ENCODE measurements around the gene HUNK. TPM values are rescaled to one million over a fixed set of nuclear protein-coding genes. Genes with fewer than 3 reads are reported as not detected.

The HUNK gene
- total RNA-seq, 4 donors from 2014 or later: 0.42 to 3.2 (median 1.0) TPM

DNA sequence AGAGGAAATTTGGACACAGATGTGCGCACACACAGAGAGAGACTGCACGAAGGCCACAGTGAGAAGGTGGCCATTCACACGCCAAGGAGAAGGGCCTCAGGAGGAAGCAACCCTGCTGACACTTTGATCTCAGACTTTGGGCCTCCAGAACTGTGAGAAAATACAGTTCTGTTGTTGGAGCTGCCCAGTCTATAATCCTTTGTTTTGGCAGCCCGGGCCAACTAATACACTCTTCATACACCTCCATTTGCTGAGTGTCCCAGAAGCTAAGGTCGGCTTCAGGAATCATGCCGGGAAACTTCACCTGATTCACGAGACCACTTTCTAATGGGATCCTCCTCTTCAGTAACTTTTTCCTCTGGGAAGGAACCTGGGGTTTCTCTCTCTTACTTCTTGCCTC, 23.2 kb downstream of the HUNK start:
- intact Hi-C loops (cut with DNase I): no loop called here
- Histone ChIP-seq H3K27ac (replicated peaks in 1 of 4) (no peak overlapping the region), H3K4me1 (no peaks in the 10 kb centered on the region), H3K27me3 (peaks cover 0 to 3% (median 0%) of the 10 kb centered on the region in 4 donors), H3K4me3 (no peak overlapping the region), H3K9me3 (no peaks in the 10 kb centered on the region), H3K36me3 (no peaks in the 10 kb centered on the region)
- no peak for DNase-seq (ENCODE audit: extremely low spot score)
- 94% methylated on average over 7 of the region's 7 CpGs for WGBS
- no peak for TF ChIP-seq EP300 (IDR thresholded peaks at IDR 0.05)
- TF ChIP-seq, protein P1, sequence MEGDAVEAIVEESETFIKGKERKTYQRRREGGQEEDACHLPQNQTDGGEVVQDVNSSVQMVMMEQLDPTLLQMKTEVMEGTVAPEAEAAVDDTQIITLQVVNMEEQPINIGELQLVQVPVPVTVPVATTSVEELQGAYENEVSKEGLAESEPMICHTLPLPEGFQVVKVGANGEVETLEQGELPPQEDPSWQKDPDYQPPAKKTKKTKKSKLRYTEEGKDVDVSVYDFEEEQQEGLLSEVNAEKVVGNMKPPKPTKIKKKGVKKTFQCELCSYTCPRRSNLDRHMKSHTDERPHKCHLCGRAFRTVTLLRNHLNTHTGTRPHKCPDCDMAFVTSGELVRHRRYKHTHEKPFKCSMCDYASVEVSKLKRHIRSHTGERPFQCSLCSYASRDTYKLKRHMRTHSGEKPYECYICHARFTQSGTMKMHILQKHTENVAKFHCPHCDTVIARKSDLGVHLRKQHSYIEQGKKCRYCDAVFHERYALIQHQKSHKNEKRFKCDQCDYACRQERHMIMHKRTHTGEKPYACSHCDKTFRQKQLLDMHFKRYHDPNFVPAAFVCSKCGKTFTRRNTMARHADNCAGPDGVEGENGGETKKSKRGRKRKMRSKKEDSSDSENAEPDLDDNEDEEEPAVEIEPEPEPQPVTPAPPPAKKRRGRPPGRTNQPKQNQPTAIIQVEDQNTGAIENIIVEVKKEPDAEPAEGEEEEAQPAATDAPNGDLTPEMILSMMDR (IDR thresholded peaks at IDR 0.05): no peak
- TF ChIP-seq POLR2A (IDR thresholded peaks at IDR 0.05; ENCODE audit: low read depth): no peak
- TF ChIP-seq POLR2AphosphoS5 (IDR thresholded peaks at IDR 0.05): no peak

DNA sequence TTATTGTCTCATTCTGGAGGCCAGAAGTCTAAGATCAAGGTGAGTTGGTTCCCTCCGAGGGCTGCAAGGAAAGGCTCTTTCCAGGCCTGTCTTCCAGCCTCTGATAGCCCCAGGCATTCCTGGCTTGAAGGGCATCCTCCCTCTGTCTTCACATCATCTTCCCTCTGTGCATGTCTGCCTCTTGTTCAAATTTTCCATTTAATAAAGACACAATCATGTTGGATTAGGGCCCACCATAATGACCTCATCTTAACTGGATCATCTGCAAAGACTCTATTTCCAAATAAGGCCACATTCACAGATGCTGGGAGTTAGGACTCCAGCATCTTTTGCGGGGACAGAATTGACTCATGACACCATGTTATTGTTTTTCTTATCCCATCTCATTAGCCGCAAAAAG, 24.5 kb downstream of the HUNK start:
- Histone ChIP-seq H3K4me1 (no peaks in the 10 kb centered on the region), H3K4me3 (no peak overlapping the region), H3K9me3 (no peaks in the 10 kb centered on the region), H3K27ac (replicated peaks in 1 of 4) (no peak overlapping the region), H3K27me3 (peaks cover 0 to under 1% (median 0%) of the 10 kb centered on the region in 4 donors), H3K36me3 (no peaks in the 10 kb centered on the region)
- 65% methylated on average over 3 of the region's 3 CpGs for WGBS
- no peak for TF ChIP-seq POLR2AphosphoS5 (IDR thresholded peaks at IDR 0.05)
- no peak for TF ChIP-seq EP300 (IDR thresholded peaks at IDR 0.05)
- no peak for TF ChIP-seq POLR2A (IDR thresholded peaks at IDR 0.05; ENCODE audit: low read depth)
- TF ChIP-seq, protein P1 (IDR thresholded peaks at IDR 0.05): no peak
- intact Hi-C loops (cut with DNase I): no loop called here
- DNase-seq (ENCODE audit: extremely low spot score): no peak

DNA sequence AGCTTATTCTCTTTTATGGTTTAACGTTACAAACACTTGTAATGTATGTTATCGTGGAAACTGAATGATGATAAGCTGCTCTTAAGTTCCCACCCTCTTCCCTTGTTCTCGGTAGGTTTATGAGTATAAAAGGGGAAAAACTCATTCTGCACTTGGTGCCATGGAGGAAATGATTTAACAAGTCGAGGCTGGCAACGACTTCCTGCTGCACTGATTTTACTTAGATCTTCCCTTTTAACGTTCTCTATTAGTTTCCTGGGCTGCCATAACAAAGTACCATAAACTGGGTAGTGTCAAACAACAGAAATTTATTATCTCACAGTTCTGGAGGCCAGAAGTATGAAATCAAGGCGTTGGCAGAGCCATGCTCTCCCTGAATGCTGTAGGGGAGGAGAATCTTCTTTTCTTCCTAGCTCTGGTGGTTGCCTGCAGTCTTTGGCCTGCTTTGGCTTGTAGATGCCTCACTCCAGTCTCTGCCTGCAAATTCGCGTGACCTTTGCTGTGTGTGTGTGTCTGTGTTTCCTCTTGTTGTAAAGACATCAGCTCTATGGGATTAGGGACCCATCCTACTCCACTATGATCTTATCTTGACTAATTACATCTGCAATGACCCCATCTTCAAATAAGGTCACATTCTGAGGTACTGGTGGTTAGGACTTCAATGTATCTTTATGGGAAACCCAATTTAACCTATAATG, 26.3 kb downstream of the HUNK start:
- no peaks in the 10 kb centered on the region for H3K36me3 ChIP-seq
- H3K27me3 ChIP-seq: no peaks in the 10 kb centered on the region
- no peaks in the 10 kb centered on the region for H3K4me1 ChIP-seq
- H3K27ac ChIP-seq (replicated peaks in 1 of 4): no peak overlapping the region
- intact Hi-C loops (cut with DNase I): no loop called here
- no peak for DNase-seq (ENCODE audit: extremely low spot score)
- WGBS: 64% methylated on average over 9 of the region's 9 CpGs
- H3K9me3 ChIP-seq: no peaks in the 10 kb centered on the region
- H3K4me3 ChIP-seq: no peak overlapping the region
- TF ChIP-seq EP300 (IDR thresholded peaks at IDR 0.05) (no peak), POLR2A (IDR thresholded peaks at IDR 0.05; ENCODE audit: low read depth) (no peak), POLR2AphosphoS5 (IDR thresholded peaks at IDR 0.05) (no peak)
- TF ChIP-seq, protein P1 (IDR thresholded peaks at IDR 0.05): no peak

DNA sequence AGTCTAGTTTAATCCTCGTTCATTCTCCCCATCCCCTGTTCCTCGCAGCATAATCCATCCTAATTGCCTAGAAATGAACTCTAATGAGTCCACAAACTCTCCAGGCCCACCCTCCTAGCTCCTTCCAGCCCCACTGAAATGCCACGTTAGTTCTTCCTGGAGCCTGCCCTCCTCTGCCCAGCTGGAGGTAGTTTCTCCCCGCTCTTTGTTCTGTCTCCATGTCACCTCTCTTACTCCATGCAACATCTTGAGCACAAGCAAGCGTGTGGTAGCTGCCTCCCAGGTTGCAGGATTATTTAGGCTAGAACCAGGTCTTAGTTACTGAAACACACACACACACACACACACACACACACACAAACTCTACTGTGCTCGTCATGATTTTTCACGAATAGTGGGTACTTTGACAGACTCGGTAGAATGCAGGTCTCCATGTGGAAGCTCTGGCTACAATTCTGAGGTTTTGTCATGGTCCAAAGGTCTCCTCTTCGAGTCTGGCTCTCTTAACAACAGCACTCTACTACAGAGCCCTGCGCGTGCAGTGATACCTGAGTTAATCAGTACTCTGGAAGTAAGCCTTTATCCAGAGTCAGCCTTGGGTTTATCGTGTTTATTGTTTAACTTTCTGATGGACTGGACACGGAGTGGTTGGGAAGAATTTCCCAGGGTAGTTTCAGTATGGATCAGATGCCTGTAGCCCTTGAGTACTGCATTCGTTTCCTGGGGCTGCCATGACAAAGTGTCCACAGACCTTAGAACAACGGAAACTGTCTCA, 27.5 kb downstream of the HUNK start:
- H3K9me3 ChIP-seq: no peaks in the 10 kb centered on the region
- no peak overlapping the region for H3K4me3 ChIP-seq
- H3K27ac ChIP-seq (replicated peaks in 1 of 4): no peak overlapping the region
- no peak for DNase-seq (ENCODE audit: extremely low spot score)
- TF ChIP-seq EP300 (IDR thresholded peaks at IDR 0.05) (no peak), POLR2AphosphoS5 (IDR thresholded peaks at IDR 0.05) (no peak)
- TF ChIP-seq, protein P1 (IDR thresholded peaks at IDR 0.05): no peak
- 93% methylated on average over 12 of the region's 15 CpGs for WGBS
- peaks cover 0 to 1% (median 0%) of the 10 kb centered on the region in 4 donors for H3K27me3 ChIP-seq
- intact Hi-C loops (cut with DNase I): no loop called here
- no peaks in the 10 kb centered on the region for H3K36me3 ChIP-seq
- no peaks in the 10 kb centered on the region for H3K4me1 ChIP-seq
